Keratinocyte (primary cell): ENCODE data around the gene PPP1R7. TPM values are rescaled to one million over a fixed set of nuclear protein-coding genes. Genes with fewer than 3 reads are reported as not detected.

Experiments
- DNase-seq: peaks from one replicate; pipeline ENCODE4 v3.0.0-alpha.2; 2011; ENCODE audit warnings: low read depth, missing footprints, low spot score
- FAIRE-seq: peaks from 2 replicates; lab custom pipeline; 2011; peaks lifted over from hg19 to GRCh38; lab: Jason Lieb, UNC
- H2AFZ ChIP-seq: 2 replicates; pipeline ENCODE4 v1.6.0; 2012; ENCODE audit warnings: low read length, control low read depth, inconsistent platforms; ENCODE audit not compliant: control insufficient read depth
- H3K27ac ChIP-seq: 2 replicates; pipeline ENCODE4 v1.5.1; 2011; ENCODE audit warnings: low read length; ENCODE audit not compliant: control insufficient read depth, insufficient read depth
- H3K27me3 ChIP-seq: 3 replicates; pipeline ENCODE4 v1.6.0; 2011; ENCODE audit warnings: low read length; ENCODE audit not compliant: control insufficient read depth, insufficient read depth; ENCODE audit errors: extremely low read depth
- H3K36me3 ChIP-seq, 2 experiments: 2 replicates in 1 of 2; 3 replicates in 1 of 2; pipeline ENCODE4 v1.5.1; 2011; ENCODE audit warnings: low read length in 2 of 2, mild to moderate bottlenecking in 1 of 2; ENCODE audit not compliant: control insufficient read depth in 2 of 2, insufficient read depth in 2 of 2; ENCODE audit errors: extremely low read depth in 1 of 2
- H3K4me1 ChIP-seq: 3 replicates; pipeline ENCODE4 v1.5.1; 2011; ENCODE audit warnings: low read length; ENCODE audit not compliant: control insufficient read depth, insufficient read depth; ENCODE audit errors: extremely low read depth
- H3K4me2 ChIP-seq: 3 replicates; pipeline ENCODE4 v1.6.0; 2011; ENCODE audit warnings: low read depth, low read length; ENCODE audit not compliant: control insufficient read depth, insufficient read depth; ENCODE audit errors: extremely low read depth
- H3K4me3 ChIP-seq, 3 experiments: fragments of 200-600 bp in 1 of 3; sonication (generic) in 1 of 3; 2 replicates in 2 of 3; 3 replicates in 1 of 3; pipeline ENCODE4 v1.5.1; 2011 to 2016; ENCODE audit warnings: low read length in 3 of 3, mild to moderate bottlenecking in 3 of 3, control low read depth in 2 of 3, inconsistent platforms in 1 of 3, low read depth in 1 of 3, mixed read lengths in 1 of 3, mixed run types in 1 of 3, moderate library complexity in 1 of 3; ENCODE audit not compliant: control insufficient read depth in 2 of 3, insufficient read depth in 2 of 3; ENCODE audit errors: extremely low read depth in 1 of 3
- H3K79me2 ChIP-seq: 2 replicates; pipeline ENCODE4 v1.6.0; 2012; ENCODE audit warnings: low read length; ENCODE audit not compliant: control insufficient read depth, insufficient read depth
- H3K9ac ChIP-seq: 3 replicates; pipeline ENCODE4 v1.6.0; 2011; ENCODE audit warnings: low read length; ENCODE audit not compliant: control insufficient read depth, insufficient read depth; ENCODE audit errors: extremely low read depth
- H3K9me1 ChIP-seq: 3 replicates; pipeline ENCODE4 v1.6.0; 2011; ENCODE audit warnings: low read length; ENCODE audit not compliant: control insufficient read depth, insufficient read depth; ENCODE audit errors: extremely low read depth
- H3K9me3 ChIP-seq: 2 replicates; pipeline ENCODE4 v1.5.1; 2012; ENCODE audit warnings: low read depth, low read length; ENCODE audit not compliant: control insufficient read depth
- H4K20me1 ChIP-seq: 3 replicates; pipeline ENCODE4 v1.6.0; 2011; ENCODE audit warnings: low read length; ENCODE audit not compliant: control insufficient read depth, insufficient read depth; ENCODE audit errors: extremely low read depth
- EZH2 ChIP-seq: IDR thresholded peaks from one replicate; pipeline ENCODE4 v1.6.1; 2012; ENCODE audit warnings: inconsistent platforms, mild to moderate bottlenecking, low read length, moderate library complexity
- dilution Hi-C: fragments of 300-500 bp; cut with MboI; formaldehyde crosslinking; loops from one replicate; pipeline ENCODE4 v1.7.0; 2020; ENCODE audit warnings: low sequenced_read_pairs; ENCODE audit not compliant: extremely low pct_ligation_motif_present
- polyA plus RNA-seq, 5 experiments: library from polyadenylated mRNA; depleted of rRNA in 3 of 5; stranded (reverse) in 3 of 5; stranded (forward) in 1 of 5; unstranded in 1 of 5; fragments of >200 nt; gene quantifications; 1 replicate in 1 of 5; 2 replicates in 3 of 5; 3 replicates in 1 of 5; pipeline versions ENCODE4 v1.2.1 to v1.2.3, GENCODE V29; 2011 to 2012; ENCODE audit warnings: missing spikeins in 2 of 5, low read depth in 1 of 5, low replicate concordance in 1 of 5
- TF ChIP-seq, protein P1 (sequence below), 3 experiments: IDR thresholded peaks in 1 of 3; conservative IDR thresholded peaks in 1 of 3; optimal IDR thresholded peaks in 1 of 3; 2 replicates in 2 of 3; 3 replicates in 1 of 3; pipeline versions ENCODE3 to v1.5.1; 2011; ENCODE audit warnings: low read length in 3 of 3, mild to moderate bottlenecking in 3 of 3, moderate library complexity in 2 of 3, control low read depth in 1 of 3, inconsistent platforms in 1 of 3; ENCODE audit not compliant: insufficient read depth in 2 of 3; ENCODE audit errors: extremely low read depth in 1 of 3

Gene PPP1R7
- polyA plus RNA-seq, 1 donor (not counting 4 experiments of a cell fraction or from before 2014, with no cell fraction given): 84.9 TPM

DNA sequence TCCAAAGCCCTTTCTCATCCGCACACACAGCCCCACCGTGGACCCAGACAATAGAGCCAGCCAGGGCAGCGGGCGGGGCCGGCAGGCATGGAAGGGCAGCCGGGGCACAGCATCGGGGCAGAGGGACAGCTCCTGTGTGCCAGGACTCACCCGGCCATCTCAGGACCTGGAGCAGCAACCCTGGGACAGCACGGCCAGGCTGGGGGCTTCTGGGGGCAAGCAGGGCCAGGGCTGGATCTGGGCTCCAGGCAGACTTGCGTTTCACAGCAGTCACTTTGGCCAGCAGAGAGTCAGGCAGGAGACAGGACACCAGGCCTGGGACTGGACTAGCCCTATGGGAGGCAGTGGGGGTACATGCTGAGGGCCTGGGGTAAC lies 53.7 kb downstream of the PPP1R7 start:
- H3K9ac ChIP-seq: no peak overlapping the region
- no peak overlapping the region for H3K27ac ChIP-seq
- no peaks in the 10 kb centered on the region for H3K9me3 ChIP-seq
- no peaks in the 10 kb centered on the region for H3K4me1 ChIP-seq
- no peaks in the 10 kb centered on the region for H3K36me3 ChIP-seq
- H3K79me2 ChIP-seq: no peaks in the 10 kb centered on the region
- DNase-seq (no peak), FAIRE-seq (no peak)
- H4K20me1 ChIP-seq: no peaks in the 10 kb centered on the region
- dilution Hi-C loops: no loop called here
- no peak overlapping the region for H3K4me2 ChIP-seq
- no peak overlapping the region for H3K4me3 ChIP-seq
- no peak for TF ChIP-seq EZH2
- TF ChIP-seq, protein P1, sequence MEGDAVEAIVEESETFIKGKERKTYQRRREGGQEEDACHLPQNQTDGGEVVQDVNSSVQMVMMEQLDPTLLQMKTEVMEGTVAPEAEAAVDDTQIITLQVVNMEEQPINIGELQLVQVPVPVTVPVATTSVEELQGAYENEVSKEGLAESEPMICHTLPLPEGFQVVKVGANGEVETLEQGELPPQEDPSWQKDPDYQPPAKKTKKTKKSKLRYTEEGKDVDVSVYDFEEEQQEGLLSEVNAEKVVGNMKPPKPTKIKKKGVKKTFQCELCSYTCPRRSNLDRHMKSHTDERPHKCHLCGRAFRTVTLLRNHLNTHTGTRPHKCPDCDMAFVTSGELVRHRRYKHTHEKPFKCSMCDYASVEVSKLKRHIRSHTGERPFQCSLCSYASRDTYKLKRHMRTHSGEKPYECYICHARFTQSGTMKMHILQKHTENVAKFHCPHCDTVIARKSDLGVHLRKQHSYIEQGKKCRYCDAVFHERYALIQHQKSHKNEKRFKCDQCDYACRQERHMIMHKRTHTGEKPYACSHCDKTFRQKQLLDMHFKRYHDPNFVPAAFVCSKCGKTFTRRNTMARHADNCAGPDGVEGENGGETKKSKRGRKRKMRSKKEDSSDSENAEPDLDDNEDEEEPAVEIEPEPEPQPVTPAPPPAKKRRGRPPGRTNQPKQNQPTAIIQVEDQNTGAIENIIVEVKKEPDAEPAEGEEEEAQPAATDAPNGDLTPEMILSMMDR (optimal IDR thresholded peaks at IDR 0.05 in 1 of 3, IDR thresholded peaks at IDR 0.05 in 1 of 3, conservative IDR thresholded peaks at IDR 0.05 in 1 of 3; ENCODE audit: extremely low read depth in 1 of 3, insufficient read depth in 2 of 3, low read length in 3 of 3): no peak
- H3K9me1 ChIP-seq: no peaks in the 10 kb centered on the region
- H3K27me3 ChIP-seq: no peaks in the 10 kb centered on the region
- H2AFZ ChIP-seq: no peak overlapping the region

DNA sequence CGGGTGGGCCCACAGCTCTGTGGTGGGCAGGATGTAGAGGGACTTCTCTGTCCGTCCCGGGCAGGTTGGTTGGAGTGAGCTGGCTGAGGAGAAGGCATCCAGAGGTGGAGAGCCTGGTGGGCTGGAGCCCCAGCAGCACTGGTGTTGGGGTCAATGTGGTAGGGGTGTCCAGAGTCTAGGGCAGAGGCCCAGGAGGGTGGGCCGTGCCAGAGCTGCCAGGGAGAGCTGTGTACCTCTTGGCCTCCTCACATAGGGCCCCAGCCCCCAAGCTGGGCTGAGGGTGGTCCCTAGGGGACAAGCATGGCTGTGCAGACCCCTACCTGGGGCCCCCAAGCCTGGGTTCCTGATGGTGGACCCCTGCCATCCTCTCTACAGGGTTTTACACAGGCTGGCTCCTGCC lies 54.2 kb downstream of the PPP1R7 start:
- Histone ChIP-seq H4K20me1 (no peaks in the 10 kb centered on the region), H3K79me2 (no peaks in the 10 kb centered on the region), H2AFZ (no peak overlapping the region), H3K27ac (no peak overlapping the region), H3K4me1 (no peaks in the 10 kb centered on the region), H3K9ac (no peak overlapping the region), H3K4me2 (no peak overlapping the region), H3K4me3 (no peak overlapping the region), H3K9me3 (no peaks in the 10 kb centered on the region), H3K9me1 (no peaks in the 10 kb centered on the region), H3K36me3 (no peaks in the 10 kb centered on the region), H3K27me3 (no peaks in the 10 kb centered on the region)
- DNase-seq: no peak
- no peak for FAIRE-seq
- no peak for TF ChIP-seq EZH2
- TF ChIP-seq, protein P1 (optimal IDR thresholded peaks at IDR 0.05 in 1 of 3, IDR thresholded peaks at IDR 0.05 in 1 of 3, conservative IDR thresholded peaks at IDR 0.05 in 1 of 3; ENCODE audit: extremely low read depth in 1 of 3, insufficient read depth in 2 of 3, low read length in 3 of 3): no peak
- dilution Hi-C loops: no loop called here
